Stimulated activated CD8-positive, alpha-beta memory T cell treated with anti-CD3 and anti-CD28 coated beads, Interleukin-15, amount 100 ng/mL, for 24 hours (primary cell): ENCODE measurements around the gene FOSB.

ENCODE experiments used
- DNase-seq: peaks from one replicate; pipeline ENCODE4 v3.0.0-alpha.2; 2020; ENCODE audit warnings: low read depth

FOSB gene

DNA sequence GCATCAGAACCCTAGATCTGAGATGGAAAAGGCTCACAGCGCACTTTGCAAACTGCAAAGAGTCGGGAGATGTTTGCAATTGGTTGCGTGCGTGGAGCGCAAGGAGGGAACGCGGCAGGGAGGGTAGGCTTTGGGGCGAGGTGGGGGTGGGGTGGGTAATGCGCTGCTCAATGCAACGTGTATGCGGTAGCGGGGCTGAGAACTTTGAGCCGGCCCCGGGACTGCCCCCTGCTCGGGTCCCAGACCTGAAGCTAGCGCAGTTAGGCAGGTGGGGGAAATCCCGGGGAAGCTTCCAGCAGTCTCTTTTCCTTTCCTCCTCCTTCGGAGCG is 971 bp downstream of the FOSB start:
- DNase-seq: no peak

DNA sequence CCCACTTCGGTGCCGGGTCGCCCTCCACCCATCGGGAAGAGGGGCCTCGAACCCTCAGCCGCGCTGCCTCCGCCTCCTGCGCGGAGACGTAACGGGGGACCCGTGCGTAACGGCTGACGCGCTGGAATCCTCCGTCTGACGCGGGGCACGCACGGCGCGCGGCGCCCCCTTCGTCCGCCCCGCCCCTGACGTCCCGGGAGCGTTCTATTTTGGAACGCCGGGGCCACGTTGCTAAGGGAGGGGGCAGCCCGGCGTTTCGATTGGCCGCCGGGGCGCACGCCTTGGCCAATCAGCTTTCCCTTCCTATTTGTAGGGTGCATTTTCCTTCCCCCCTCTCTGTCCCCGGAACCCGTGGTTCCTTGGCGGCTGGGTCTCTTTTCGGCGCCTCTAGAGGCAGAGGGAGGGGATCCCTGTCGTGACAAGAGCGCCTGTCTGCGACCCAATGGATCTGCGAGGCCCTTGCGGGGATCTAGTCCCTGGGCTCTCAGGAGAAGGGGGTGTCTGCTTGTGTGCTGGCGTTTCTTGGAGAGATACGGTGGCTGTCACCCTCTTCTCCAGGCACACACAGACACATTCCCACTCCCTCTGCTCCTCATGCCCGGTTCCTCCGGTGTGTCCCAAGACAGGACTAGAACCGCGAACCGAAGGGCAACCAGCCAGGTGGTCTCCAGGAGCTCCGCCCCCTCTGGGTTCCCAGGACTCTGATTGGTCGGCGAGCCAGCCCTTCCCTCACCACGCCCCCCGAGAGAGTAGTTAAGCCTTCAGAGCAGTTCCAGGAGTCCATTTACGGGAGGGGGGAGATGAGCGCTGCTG is 1.5 kb downstream of the FOSB start:
- DNase-seq: peak; percentile 83

DNA sequence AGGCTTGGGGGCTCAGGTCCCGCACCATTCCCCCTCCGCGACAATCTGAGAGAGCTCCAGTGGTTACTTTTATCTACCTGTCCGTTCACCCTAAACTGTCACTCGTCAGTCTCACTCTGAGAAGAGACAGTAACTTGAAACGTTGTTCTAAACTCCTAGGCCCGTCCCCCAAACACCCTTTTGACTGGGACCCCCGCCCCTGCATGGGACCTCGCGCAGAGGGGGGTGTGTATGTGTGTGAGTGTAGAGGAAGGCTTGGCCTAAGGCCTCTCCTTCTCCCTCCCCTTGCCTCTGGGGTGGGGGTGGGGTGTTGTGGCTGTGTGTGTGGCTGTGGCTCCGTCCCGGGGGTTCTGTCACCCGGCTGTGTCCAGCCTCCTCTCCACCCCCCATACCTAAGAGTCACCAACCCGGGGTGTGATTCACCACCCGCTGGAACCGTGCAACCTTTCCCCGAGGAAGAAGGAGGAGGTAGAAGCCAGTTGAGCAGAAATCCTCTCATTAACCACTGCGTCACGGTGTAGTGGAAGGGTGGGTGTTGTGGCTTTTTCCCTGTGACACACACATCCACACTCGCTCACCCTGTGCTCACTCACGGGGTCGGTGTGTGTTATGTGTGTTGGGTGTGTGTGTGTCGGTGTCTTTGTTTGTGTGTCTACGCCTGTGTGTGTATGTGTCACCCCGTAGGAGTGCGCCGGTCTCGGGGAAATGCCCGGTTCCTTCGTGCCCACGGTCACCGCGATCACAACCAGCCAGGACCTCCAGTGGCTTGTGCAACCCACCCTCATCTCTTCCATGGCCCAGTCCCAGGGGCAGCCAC is 2.4 kb downstream of the FOSB start:
- DNase-seq: no peak

DNA sequence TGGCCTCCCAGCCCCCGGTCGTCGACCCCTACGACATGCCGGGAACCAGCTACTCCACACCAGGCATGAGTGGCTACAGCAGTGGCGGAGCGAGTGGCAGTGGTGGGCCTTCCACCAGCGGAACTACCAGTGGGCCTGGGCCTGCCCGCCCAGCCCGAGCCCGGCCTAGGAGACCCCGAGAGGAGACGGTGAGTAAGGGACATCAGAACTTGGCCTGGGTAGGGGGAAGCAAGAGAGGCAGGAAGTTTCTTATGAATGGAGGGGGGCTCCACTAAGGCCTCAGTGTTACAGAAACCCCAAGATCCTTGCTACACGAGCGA is 2.9 kb downstream of the FOSB start:
- DNase-seq: no peak

DNA sequence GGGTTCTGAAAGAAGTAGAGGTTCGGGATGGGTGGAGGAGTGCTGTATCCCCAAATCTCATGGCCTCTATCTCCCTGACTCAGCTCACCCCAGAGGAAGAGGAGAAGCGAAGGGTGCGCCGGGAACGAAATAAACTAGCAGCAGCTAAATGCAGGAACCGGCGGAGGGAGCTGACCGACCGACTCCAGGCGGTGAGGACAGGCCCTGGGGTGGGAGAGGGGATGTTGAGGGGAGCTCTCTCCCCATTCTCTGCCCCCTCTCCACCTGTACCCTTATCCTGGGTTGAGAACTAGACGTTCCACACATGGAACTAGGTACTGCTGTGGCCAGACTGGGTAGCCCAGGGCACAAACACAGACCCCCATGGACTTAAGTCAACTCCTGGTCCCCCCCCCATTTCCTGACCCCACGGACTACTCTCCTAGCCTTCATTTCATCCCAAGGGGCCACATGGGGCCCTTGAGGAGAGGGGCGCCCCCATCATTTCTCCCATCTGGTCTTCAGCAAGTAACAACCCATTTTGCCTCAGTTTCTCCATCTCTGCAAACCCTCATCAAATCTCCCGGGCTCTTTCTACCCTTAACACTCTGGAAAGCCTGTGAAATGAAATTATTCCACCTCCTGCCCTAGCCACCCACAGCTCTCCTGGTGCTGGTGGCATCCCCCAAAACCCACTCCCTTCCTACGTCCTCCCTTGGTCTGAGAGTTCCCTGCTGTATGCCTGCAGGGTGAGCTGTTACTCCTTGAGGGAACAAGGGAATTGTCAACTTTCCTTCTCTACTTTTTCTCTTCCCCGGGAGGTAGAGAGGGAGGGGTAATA is 3.5 kb downstream of the FOSB start:
- no peak for DNase-seq

DNA sequence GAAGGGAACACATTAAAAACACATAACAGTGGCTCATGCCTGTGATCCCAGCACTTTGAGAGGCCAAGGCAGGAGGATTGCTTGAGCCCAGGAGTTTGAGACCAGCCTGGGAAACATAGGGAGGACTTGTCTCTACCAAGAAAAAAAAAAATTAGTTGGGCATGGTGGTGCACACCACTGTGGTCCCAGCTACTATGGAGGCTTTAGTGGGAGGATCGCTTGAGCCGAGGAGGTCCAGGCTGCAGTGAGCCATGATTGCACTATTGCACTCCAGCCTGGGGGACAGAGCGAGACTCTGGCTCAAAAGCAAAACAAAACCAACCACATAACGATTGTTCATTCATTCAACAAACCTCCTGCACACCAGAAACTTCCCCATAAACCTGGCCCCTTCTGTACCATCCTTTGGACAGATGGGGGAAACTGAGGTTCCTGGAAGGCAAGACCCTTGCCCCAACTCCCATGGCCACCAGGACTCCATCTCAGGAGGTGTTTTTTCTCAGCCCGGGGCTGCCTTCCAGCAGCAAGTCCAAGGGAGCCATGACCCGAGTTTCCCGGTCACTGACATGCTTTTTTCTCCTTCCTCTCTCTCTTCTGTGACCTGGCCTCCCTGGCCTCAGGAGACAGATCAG is 4.3 kb downstream of the FOSB start:
- no peak for DNase-seq

DNA sequence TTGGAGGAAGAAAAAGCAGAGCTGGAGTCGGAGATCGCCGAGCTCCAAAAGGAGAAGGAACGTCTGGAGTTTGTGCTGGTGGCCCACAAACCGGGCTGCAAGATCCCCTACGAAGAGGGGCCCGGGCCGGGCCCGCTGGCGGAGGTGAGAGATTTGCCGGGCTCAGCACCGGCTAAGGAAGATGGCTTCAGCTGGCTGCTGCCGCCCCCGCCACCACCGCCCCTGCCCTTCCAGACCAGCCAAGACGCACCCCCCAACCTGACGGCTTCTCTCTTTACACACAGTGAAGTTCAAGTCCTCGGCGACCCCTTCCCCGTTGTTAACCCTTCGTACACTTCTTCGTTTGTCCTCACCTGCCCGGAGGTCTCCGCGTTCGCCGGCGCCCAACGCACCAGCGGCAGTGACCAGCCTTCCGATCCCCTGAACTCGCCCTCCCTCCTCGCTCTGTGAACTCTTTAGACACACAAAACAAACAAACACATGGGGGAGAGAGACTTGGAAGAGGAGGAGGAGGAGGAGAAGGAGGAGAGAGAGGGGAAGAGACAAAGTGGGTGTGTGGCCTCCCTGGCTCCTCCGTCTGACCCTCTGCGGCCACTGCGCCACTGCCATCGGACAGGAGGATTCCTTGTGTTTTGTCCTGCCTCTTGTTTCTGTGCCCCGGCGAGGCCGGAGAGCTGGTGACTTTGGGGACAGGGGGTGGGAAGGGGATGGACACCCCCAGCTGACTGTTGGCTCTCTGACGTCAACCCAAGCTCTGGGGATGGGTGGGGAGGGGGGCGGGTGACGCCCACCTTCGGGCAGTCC is 5.0 kb downstream of the FOSB start:
- no peak for DNase-seq

DNA sequence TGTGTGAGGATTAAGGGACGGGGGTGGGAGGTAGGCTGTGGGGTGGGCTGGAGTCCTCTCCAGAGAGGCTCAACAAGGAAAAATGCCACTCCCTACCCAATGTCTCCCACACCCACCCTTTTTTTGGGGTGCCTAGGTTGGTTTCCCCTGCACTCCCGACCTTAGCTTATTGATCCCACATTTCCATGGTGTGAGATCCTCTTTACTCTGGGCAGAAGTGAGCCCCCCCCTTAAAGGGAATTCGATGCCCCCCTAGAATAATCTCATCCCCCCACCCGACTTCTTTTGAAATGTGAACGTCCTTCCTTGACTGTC is 5.5 kb downstream of the FOSB start:
- no peak for DNase-seq

DNA sequence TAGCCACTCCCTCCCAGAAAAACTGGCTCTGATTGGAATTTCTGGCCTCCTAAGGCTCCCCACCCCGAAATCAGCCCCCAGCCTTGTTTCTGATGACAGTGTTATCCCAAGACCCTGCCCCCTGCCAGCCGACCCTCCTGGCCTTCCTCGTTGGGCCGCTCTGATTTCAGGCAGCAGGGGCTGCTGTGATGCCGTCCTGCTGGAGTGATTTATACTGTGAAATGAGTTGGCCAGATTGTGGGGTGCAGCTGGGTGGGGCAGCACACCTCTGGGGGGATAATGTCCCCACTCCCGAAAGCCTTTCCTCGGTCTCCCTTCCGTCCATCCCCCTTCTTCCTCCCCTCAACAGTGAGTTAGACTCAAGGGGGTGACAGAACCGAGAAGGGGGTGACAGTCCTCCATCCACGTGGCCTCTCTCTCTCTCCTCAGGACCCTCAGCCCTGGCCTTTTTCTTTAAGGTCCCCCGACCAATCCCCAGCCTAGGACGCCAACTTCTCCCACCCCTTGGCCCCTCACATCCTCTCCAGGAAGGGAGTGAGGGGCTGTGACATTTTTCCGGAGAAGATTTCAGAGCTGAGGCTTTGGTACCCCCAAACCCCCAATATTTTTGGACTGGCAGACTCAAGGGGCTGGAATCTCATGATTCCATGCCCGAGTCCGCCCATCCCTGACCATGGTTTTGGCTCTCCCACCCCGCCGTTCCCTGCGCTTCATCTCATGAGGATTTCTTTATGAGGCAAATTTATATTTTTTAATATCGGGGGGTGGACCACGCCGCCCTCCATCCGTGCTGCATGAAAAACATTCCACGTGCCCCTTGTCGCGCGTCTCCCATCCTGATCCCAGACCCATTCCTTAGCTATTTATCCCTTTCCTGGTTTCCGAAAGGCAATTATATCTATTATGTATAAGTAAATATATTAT is 6.1 kb downstream of the FOSB start:
- DNase-seq: no peak

DNA sequence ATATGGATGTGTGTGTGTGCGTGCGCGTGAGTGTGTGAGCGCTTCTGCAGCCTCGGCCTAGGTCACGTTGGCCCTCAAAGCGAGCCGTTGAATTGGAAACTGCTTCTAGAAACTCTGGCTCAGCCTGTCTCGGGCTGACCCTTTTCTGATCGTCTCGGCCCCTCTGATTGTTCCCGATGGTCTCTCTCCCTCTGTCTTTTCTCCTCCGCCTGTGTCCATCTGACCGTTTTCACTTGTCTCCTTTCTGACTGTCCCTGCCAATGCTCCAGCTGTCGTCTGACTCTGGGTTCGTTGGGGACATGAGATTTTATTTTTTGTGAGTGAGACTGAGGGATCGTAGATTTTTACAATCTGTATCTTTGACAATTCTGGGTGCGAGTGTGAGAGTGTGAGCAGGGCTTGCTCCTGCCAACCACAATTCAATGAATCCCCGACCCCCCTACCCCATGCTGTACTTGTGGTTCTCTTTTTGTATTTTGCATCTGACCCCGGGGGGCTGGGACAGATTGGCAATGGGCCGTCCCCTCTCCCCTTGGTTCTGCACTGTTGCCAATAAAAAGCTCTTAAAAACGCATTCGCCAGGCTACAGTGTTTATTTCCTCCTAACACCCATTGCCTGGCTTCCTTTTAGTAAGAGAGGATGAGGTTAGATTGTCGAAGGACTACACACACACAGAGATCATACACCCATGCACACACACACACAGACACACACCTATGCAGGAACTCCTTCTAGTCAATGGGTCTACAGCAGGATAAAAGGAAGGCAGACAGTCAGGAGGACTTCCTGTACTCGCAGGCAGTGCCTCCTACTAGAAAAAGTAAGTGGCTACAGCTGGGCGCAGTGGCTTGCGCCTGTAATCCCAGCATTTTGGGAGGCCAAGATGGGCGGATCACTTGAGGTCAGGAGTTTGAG is 7.1 kb downstream of the FOSB start:
- DNase-seq: no peak

DNA sequence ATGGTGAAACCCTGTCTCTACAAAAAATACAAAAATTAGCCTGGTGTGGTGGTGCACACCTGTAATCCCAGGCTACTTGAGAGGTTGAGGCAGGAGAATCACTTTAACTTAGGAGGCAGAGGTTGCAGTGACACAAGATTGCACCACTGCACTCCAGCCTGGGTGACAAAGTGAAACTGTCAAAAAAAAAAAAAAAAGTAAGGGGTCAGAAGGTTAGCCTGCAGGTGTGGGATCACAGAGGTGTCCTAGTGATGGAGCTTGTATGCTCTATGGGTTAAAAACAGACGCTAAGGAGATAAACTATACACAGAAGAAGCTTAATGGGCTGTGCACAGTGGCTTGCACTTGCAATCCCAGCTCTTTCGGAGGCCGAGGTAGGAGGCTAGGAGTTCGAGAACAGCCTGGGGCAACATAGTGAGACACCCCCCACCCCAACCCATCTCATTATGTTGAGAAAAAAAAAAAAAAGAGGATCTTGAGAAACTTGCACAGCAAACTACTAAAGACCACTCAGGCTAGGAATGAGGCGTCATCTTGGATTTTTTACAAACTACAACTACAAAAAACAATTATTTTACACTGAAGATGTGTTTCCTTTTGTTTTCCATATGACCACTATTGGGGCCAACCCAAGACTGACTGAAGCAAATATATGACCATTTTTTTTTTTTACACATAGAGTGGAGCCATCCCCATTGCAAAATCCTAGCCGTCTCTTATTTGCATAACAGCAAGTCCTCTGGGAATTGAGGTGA is 7.9 kb downstream of the FOSB start:
- no peak for DNase-seq

DNA sequence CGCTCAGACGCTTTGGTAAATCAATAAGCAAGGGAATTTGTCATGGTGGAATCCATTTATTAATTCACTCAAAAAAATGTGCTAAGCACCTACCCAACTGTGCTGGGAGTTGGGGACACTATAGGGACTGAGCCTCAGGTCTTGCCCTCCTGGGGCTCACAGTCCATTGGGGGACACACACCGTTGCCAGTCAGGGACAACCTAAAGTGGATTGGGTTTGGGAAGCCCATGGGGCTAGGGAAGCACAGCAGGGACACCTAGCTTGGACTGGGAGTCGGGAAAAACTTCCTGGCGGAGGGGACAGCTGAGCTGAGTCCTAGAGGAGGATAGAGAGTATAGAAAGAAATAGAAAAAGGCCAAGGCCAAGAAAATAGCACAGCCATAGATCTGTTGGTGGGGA is 8.5 kb downstream of the FOSB start:
- DNase-seq: no peak

DNA sequence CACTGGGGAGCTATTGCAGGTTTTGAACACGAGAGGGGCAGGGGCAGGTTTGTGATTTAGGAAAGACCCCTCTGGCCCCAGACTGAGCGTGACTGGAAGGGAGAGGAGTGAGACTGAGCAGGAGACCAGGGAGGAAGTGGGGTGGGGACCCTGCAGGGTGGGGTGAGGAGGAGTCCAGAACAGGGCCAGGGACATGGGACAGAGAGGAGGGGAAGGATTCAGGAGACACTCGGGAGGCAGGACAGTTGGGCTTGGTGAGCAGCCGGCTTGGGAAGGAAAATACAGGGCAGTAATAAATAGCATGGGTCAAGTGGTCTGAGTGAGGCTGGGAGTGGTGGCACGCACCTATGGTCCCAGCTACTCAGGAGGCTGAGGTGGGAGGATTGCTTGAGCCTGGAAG is 9.4 kb downstream of the FOSB start:
- no peak for DNase-seq

DNA sequence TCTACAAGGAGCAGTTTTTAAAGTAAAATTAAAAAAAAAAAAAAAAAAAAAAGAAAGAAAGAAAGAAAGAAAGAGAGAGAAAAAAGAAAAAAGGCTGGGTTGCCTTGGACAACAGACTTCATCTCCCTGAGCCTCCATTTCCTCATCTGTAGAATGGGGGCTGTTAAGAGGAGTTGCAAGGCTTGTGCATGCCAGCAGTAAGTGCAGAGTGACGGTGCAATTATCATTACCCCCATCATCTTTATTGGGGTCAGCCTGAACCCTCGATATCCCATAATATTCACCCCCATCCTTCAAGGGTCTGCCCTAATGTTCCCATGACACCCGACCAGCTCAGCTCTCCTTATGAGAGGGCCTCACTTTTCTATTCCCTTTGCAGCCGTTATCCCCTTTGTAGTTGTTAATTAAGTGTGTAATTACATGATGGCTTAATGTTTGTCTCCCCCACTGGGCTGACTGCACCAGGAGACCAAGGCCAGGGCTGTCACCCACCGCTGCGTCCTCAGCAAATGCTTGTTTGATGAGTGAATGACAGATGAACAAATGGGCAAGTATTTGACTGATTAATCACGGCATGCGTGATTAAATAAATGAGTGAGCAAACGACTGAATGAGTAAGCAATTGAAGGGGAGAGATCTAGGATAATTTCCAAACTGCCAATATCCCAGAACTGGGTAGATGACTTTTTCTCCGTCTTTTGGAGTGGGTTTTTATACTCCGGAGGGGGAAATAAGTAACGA is 10.1 kb downstream of the FOSB start:
- DNase-seq: no peak

DNA sequence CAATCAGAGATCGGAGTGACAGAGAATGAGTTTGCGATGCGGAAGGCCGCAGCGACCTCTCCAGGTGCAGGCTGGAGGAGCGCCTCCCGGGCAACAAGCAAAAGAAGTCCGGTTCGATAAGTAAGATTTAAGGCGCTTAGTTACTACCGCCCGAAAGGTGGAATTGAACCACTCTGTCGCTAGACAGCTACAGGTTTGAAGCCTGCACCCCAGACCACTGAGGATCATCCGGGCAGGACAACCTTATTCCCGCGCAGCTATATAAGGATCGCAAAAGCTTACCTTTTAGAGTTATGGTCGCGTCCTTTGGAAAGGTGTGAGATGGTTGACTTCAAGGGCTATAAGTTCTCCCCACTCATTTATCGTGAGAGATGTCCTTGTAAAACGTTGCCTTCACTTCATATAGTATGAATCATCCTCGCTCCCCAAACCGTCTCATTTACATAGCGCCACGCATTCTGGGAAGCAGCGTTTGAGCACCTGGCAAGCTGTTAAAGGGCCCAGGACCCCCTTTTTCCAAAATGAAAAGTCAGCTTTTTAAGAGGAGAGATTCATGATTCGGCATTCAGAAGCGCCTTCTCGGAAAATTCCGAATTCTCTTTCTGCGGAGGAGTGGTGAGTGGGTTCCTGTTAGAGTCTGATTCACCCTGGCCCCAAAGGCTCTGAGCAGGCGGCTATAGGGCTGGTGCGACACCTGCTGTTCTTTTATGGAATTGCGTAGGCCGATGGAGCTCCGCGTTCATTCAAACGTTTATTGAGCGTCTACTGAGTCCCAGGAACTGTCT is 10.8 kb downstream of the FOSB start:
- DNase-seq: peak; percentile 77

DNA sequence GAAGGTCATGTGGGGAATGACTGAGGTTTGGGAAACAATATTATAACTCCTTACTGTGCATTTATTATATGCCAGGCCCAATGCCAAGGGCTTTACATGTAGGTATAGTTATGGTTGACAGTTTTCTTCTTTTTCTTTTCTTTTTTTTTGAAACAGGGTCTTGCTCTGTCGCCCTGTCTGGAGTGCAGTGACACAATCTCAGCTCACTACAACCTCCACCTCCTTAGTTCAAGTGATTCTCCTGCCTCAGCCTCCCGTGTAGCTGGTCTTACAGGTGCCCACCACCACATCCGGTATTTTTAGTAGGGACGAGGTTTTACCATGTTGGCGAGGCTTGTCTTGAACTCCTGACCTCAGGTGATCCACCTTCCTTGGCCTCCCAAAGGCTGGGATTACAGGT is 15.2 kb downstream of the FOSB start:
- DNase-seq: no peak

DNA sequence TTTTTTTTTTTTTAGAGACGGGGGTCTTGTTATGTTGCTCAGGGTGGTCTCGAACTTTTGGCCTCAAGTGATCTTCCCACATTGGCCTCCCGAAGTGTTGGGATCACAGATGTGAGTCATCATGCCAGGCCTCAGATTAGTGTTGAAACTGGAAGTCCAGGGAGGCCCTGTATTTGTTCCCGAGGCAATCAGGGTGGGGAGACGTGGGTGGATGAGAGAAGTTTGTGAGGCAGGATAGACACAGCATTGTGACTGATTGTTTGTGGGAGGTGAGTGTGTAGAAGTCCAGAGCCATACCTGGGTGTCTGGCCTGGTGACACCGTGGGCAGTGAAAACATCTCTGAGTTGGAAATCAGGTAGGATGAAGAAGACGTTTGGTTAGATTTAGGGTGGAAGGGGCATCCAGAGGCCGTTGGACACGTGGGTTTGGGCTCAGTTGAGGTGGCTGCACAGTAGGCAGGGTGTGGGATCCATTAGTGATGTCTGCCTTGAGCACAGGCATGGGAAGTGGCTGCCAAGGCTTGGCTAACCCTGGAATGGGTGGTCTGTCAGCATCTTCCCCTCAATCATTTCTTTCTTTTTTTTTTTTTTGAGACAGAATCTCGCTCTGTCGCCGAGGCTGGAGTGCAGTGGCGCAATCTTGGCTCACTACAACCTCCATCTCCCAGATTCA is 16.6 kb downstream of the FOSB start:
- no peak for DNase-seq
